Measurements from ENCODE around the gene MUL1. TPM values are rescaled to one million over a fixed set of nuclear protein-coding genes. Genes with fewer than 3 reads are reported as not detected.

Gene MUL1
- total and polyA plus RNA-seq, 12 donors: 3.7 to 48.0 (median 32.8) TPM

- Histone ChIP-seq H3K4me1 (replicated peaks in 1 of 2) (peaks cover 13 to 14% of the 10 kb centered on the region in 2 donors), H3K36me3 (replicated peaks in 1 of 2) (no peaks in the 10 kb centered on the region), H3K27me3 (no peaks in the 10 kb centered on the region), H3K27ac (peak overlapping the region in 1 of 5 donors; percentile 96), H3K9me3 (replicated peaks in 1 of 3) (no peaks in the 10 kb centered on the region), H3K4me3 (no peak overlapping the region)
- TF ChIP-seq, protein P1, sequence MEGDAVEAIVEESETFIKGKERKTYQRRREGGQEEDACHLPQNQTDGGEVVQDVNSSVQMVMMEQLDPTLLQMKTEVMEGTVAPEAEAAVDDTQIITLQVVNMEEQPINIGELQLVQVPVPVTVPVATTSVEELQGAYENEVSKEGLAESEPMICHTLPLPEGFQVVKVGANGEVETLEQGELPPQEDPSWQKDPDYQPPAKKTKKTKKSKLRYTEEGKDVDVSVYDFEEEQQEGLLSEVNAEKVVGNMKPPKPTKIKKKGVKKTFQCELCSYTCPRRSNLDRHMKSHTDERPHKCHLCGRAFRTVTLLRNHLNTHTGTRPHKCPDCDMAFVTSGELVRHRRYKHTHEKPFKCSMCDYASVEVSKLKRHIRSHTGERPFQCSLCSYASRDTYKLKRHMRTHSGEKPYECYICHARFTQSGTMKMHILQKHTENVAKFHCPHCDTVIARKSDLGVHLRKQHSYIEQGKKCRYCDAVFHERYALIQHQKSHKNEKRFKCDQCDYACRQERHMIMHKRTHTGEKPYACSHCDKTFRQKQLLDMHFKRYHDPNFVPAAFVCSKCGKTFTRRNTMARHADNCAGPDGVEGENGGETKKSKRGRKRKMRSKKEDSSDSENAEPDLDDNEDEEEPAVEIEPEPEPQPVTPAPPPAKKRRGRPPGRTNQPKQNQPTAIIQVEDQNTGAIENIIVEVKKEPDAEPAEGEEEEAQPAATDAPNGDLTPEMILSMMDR (IDR thresholded peaks at IDR 0.05): no peak
- no peak for TF ChIP-seq POLR2A (IDR thresholded peaks at IDR 0.05)
- WGBS, 4 donors: 19 to 35% (median 29%) methylated on average over 4 of the region's 4 CpGs
- intact Hi-C loops (cut with DNase I): no loop called here
- DNase-seq: no peak
Measured at GRCh38 chr1:20487236-20487590, 20.7 kb downstream of the MUL1 start.

GRCh38 chr1:20486457-20487235 lies 21.3 kb downstream of the MUL1 start:
- Histone ChIP-seq H3K9me3 (replicated peaks in 1 of 3) (no peaks in the 10 kb centered on the region), H3K4me3 (peak overlapping the region in 2 of 4 donors; percentile 78 to 89), H3K27ac (peak overlapping the region; percentile 60 to 96 (median 85)), H3K4me1 (replicated peaks in 1 of 2) (peaks cover 13 to 14% of the 10 kb centered on the region in 2 donors), H3K36me3 (replicated peaks in 1 of 2) (no peaks in the 10 kb centered on the region), H3K27me3 (no peaks in the 10 kb centered on the region)
- peak; percentile 85 to 90 (median 88) for DNase-seq
- 1 to 4% (median 2%) methylated on average over 9 to 51 of the region's 51 CpGs for WGBS, 4 donors
- intact Hi-C loops (cut with DNase I): no loop called here
- peak in 1 of 2 donors; percentile 55 for TF ChIP-seq POLR2A (IDR thresholded peaks at IDR 0.05)
- TF ChIP-seq, protein P1 (IDR thresholded peaks at IDR 0.05): peak in 1 of 6 experiments; percentile 1

GRCh38 chr1:20485527-20486456 lies 22.2 kb downstream of the MUL1 start, which contains the start of gene CAMK2N1:
Gene CAMK2N1 (minus strand): TSS chr1:20486210. CDS start chr1:20485379, 831 bp downstream.
- Histone ChIP-seq H3K9me3 (replicated peaks in 1 of 3) (no peaks in the 10 kb centered on the region), H3K27me3 (no peaks in the 10 kb centered on the region), H3K36me3 (replicated peaks in 1 of 2) (no peaks in the 10 kb centered on the region), H3K4me3 (peak within 1 kb of the TSS; percentile 17 to 89 (median 76)), H3K27ac (peak within 1 kb of the TSS; percentile 60 to 96 (median 85)), H3K4me1 (replicated peaks in 1 of 2) (peaks cover 13 to 14% of the 10 kb centered on the region in 2 donors)
- TF ChIP-seq POLR2A (IDR thresholded peaks at IDR 0.05): peak; percentile 67 to 71
- TF ChIP-seq, protein P1 (IDR thresholded peaks at IDR 0.05): no peak
- intact Hi-C loops (cut with DNase I): no loop called here
- WGBS, 4 donors: 1% methylated on average over 14 to 104 of the region's 104 CpGs
- DNase-seq: peak; percentile 70 to 85 (median 81)

All from adrenal gland (tissue), 12 donors.